Testis (tissue), 3 donors: ENCODE results near the gene KCNK7. TPM values are rescaled to one million over a fixed set of nuclear protein-coding genes. Genes with fewer than 3 reads are reported as not detected.
"Not testable (repeated sequence)": the region's sequence is repeated elsewhere in the genome, so short reads cannot be mapped to it uniquely, and the experiment has no call there.

Experiments
- DNase-seq: peaks from one replicate; pipeline ENCODE4 v3.0.0-alpha.2; 2019
- H3K27ac ChIP-seq, 2 donors: fragments of 200-600 bp; sonication (generic); one replicate each; pipeline ENCODE4 v1.5.1; 2019
- H3K27me3 ChIP-seq: fragments of 200-600 bp; sonication (generic); one replicate; pipeline ENCODE4 v1.5.1; 2019
- H3K36me3 ChIP-seq: fragments of 200-600 bp; sonication (generic); one replicate; pipeline ENCODE4 v1.5.1; 2017; ENCODE audit warnings: low read depth; ENCODE audit errors: missing control alignments
- H3K4me1 ChIP-seq: fragments of 200-600 bp; sonication (generic); one replicate; pipeline ENCODE4 v1.5.1; 2019
- H3K4me3 ChIP-seq, 2 donors: fragments of 200-600 bp; sonication (generic); one replicate each; pipeline ENCODE4 v1.5.1; 2017 to 2019
- H3K9me3 ChIP-seq: fragments of 200-600 bp; sonication (generic); one replicate; pipeline ENCODE4 v1.5.1; 2017
- CTCF ChIP-seq, 3 experiments: fragments of 450-650 bp in 2 of 3; fragments of 200-600 bp in 1 of 3; sonication (generic) in 1 of 3; IDR thresholded peaks; one replicate each; pipeline ENCODE4 v1.5.1; 2016 to 2019; ENCODE audit warnings: antibody characterized with exemption in 3 of 3, mild to moderate bottlenecking in 2 of 3, moderate library complexity in 1 of 3
- POLR2A ChIP-seq: fragments of 450-650 bp; IDR thresholded peaks from one replicate; pipeline ENCODE4 v1.6.1; 2017; ENCODE audit warnings: antibody characterized with exemption, mild to moderate bottlenecking, moderate library complexity
- WGBS, 2 donors: methylation state at CpG; one replicate each; pipeline ENCODE4 v1.1.5; 2018; 5-methylcytosine and 5-hydroxymethylcytosine counted together
- intact Hi-C: fragments of 100-400 bp; cut with DNase I; formaldehyde crosslinking; loops from one replicate; pipeline ENCODE4 v1.15.1; 2023; ENCODE audit warnings: low total_unique reads
- polyA plus RNA-seq: library from polyadenylated mRNA; stranded (reverse); fragments of 350-450 nt; fragmentation: Illumina TruSeq; extraction: RNeasy Lipid Tissue Mini Kit (QIAGEN cat#74804); gene quantifications from one replicate; pipeline ENCODE4 v1.2.3, GENCODE V29; 2014; ENCODE audit warnings: low read depth, low replicate concordance; ENCODE audit not compliant: insufficient read depth
- total RNA-seq, 2 donors: library from RNA; depleted of rRNA; stranded (reverse); fragments of >200 nt; gene quantifications; one replicate each; pipeline ENCODE4 v1.2.3, GENCODE V29; 2016

KCNK7 gene
- total and polyA plus RNA-seq, 3 donors from 2014 or later = 0.26 to 2.5 (median 0.99) TPM

- peak overlapping the region; percentile 88 to 89 for H3K27ac ChIP-seq
- H3K27me3 ChIP-seq = no peaks in the 10 kb centered on the region
- peak overlapping the region; percentile 75 to 93 for H3K4me3 ChIP-seq
- peaks cover 33% of the 10 kb centered on the region for H3K4me1 ChIP-seq
- WGBS, 2 donors = 4 to 7% methylated on average over 27 to 28 of the region's 28 CpGs
- DNase-seq = no peak
- intact Hi-C loops = no loop called here
- no peaks in the 10 kb centered on the region for H3K36me3 ChIP-seq
- TF ChIP-seq CTCF (IDR thresholded peaks at IDR 0.05) = no peak
- no peak for TF ChIP-seq POLR2A
- no peaks in the 10 kb centered on the region for H3K9me3 ChIP-seq
Observed at GRCh38 chr11:65569164-65569972, 26.2 kb downstream of the KCNK7 start.

- Histone ChIP-seq H3K27ac (no peak overlapping the region), H3K27me3 (no peaks in the 10 kb centered on the region), H3K4me3 (no peak overlapping the region), H3K9me3 (no peaks in the 10 kb centered on the region), H3K36me3 (no peaks in the 10 kb centered on the region), H3K4me1 (peaks cover 13% of the 10 kb centered on the region)
- TF ChIP-seq CTCF (IDR thresholded peaks at IDR 0.05) = no peak
- TF ChIP-seq POLR2A = no peak
- intact Hi-C loops = no loop called here
- 76 to 82% methylated on average over 7 of the region's 7 CpGs for WGBS, 2 donors
- DNase-seq = no peak
Observed at GRCh38 chr11:65565624-65566453, 29.8 kb downstream of the KCNK7 start.

- H3K27ac ChIP-seq, H3K4me3 ChIP-seq, DNase-seq, H3K9me3 ChIP-seq, H3K27me3 ChIP-seq, intact Hi-C loops, H3K36me3 ChIP-seq: not testable (repeated sequence)
- 90 to 93% methylated on average over 12 of the region's 12 CpGs for WGBS, 2 donors
- H3K4me1 ChIP-seq = peaks cover 19% of the 10 kb centered on the region
Observed at GRCh38 chr11:65564879-65565559, 30.6 kb downstream of the KCNK7 start.

GRCh38 chr11:65563601-65564000, 32.0 kb downstream of the KCNK7 start:
- no peak for DNase-seq
- Histone ChIP-seq H3K36me3 (no peaks in the 10 kb centered on the region), H3K4me3 (no peak overlapping the region), H3K9me3 (no peaks in the 10 kb centered on the region), H3K27me3 (no peaks in the 10 kb centered on the region), H3K27ac (no peak overlapping the region), H3K4me1 (peaks cover 23% of the 10 kb centered on the region)
- 94 to 95% methylated on average over 4 of the region's 4 CpGs for WGBS, 2 donors
- TF ChIP-seq POLR2A (no peak), CTCF (IDR thresholded peaks at IDR 0.05) (no peak)
- intact Hi-C loops = no loop called here

GRCh38 chr11:65562788-65563187, 32.8 kb downstream of the KCNK7 start:
- 82 to 97% methylated on average over 9 of the region's 9 CpGs for WGBS, 2 donors
- H3K4me1 ChIP-seq = peaks cover 25% of the 10 kb centered on the region
- no peaks in the 10 kb centered on the region for H3K27me3 ChIP-seq
- DNase-seq = no peak
- H3K9me3 ChIP-seq = no peaks in the 10 kb centered on the region
- H3K27ac ChIP-seq = no peak overlapping the region
- no peaks in the 10 kb centered on the region for H3K36me3 ChIP-seq
- no peak for TF ChIP-seq POLR2A
- TF ChIP-seq CTCF (IDR thresholded peaks at IDR 0.05) = no peak
- intact Hi-C loops = no loop called here
- no peak overlapping the region for H3K4me3 ChIP-seq
